Calu3 (cell line): Measurements from ENCODE around the gene CHTOP. TPM values are rescaled to one million over a fixed set of nuclear protein-coding genes. Genes with fewer than 3 reads are reported as not detected.

ENCODE experiments used
- BruUV-seq: library from RNA; stranded (reverse); fragments of 400-500 nt; replicated peaks from 2 replicates; lab custom pipeline; 2021; lab: Mats Ljungman, UMichigan
- CTCF ChIA-PET: fragments of 300-600 bp; sonication (Branson Sonifier 250); formaldehyde crosslinking; loops from one replicate; lab custom pipeline; 2022; ENCODE audit warnings: antibody characterized with exemption; lab: Charles Lee
- DNase-seq: peaks from one replicate; pipeline ENCODE4 v3.0.0; 2022
- H3K27ac Mint-ChIP-seq: one replicate; pipeline ENCODE4 v1.8.0; 2022; ENCODE audit warnings: mixed read lengths; ENCODE audit not compliant: unreplicated experiment
- H3K27me3 Mint-ChIP-seq: one replicate; pipeline ENCODE4 v1.8.0; 2022; ENCODE audit warnings: mixed read lengths; ENCODE audit not compliant: unreplicated experiment
- H3K36me3 Mint-ChIP-seq: one replicate; pipeline ENCODE4 v1.8.0; 2022; ENCODE audit warnings: mild to moderate bottlenecking, moderate library complexity, mixed read lengths; ENCODE audit not compliant: insufficient read depth, unreplicated experiment
- H3K4me1 Mint-ChIP-seq: one replicate; pipeline ENCODE4 v1.8.0; 2022; ENCODE audit warnings: mild to moderate bottlenecking, low read depth, mixed read lengths; ENCODE audit not compliant: unreplicated experiment
- H3K4me3 Mint-ChIP-seq: one replicate; pipeline ENCODE4 v1.8.0; 2022; ENCODE audit warnings: mild to moderate bottlenecking, low read depth, moderate library complexity, mixed read lengths; ENCODE audit not compliant: unreplicated experiment
- H3K9me3 Mint-ChIP-seq: one replicate; pipeline ENCODE4 v1.8.0; 2022; ENCODE audit warnings: low read depth, mixed read lengths; ENCODE audit not compliant: unreplicated experiment
- intact Hi-C: fragments of 100-400 bp; cut with micrococcal nuclease; formaldehyde crosslinking; loops from one replicate; pipeline ENCODE4 v1.10.0; 2022; ENCODE audit not compliant: unreplicated experiment
- total RNA-seq: library from RNA; stranded (reverse); gene quantifications from 2 replicates; pipeline ENCODE4 v1.2.3, GENCODE V29; 2022
- TF ChIP-seq, protein P1 (sequence below): fragments of 200-600 bp; IDR thresholded peaks from one replicate; pipeline ENCODE4 v1.8.0; 2022; ENCODE audit warnings: antibody characterized with exemption; ENCODE audit not compliant: unreplicated experiment

CHTOP gene
- total RNA-seq, 1 experiment from 2014 or later = 100 TPM

DNA sequence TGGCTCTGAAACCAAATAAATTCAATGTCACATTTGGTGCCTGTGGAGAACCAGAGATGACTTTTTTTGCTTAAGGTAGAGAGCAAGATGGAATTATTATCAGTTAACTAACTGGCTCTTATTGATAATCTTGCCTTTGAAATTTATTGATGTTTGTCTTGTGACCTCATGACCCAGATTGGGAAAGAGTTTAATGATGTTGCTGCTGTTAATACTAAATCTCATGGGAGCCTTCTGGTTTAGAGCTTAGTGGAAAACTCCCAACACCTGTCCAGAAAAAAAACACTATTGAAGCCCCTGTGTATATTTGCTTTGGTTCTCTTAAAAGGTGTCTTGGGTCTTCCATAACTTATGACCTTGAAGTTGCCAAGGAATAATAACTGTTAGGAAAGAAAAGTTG, 9.9 kb downstream of the CHTOP start:
- H3K4me1 Mint-ChIP-seq = no peaks in the 10 kb centered on the region
- no TSS peak for BruUV-seq
- DNase-seq = no peak
- H3K36me3 Mint-ChIP-seq = peaks cover 75% of the 10 kb centered on the region
- no peaks in the 10 kb centered on the region for H3K27me3 Mint-ChIP-seq
- H3K27ac Mint-ChIP-seq = no peak overlapping the region
- TF ChIP-seq, protein P1, sequence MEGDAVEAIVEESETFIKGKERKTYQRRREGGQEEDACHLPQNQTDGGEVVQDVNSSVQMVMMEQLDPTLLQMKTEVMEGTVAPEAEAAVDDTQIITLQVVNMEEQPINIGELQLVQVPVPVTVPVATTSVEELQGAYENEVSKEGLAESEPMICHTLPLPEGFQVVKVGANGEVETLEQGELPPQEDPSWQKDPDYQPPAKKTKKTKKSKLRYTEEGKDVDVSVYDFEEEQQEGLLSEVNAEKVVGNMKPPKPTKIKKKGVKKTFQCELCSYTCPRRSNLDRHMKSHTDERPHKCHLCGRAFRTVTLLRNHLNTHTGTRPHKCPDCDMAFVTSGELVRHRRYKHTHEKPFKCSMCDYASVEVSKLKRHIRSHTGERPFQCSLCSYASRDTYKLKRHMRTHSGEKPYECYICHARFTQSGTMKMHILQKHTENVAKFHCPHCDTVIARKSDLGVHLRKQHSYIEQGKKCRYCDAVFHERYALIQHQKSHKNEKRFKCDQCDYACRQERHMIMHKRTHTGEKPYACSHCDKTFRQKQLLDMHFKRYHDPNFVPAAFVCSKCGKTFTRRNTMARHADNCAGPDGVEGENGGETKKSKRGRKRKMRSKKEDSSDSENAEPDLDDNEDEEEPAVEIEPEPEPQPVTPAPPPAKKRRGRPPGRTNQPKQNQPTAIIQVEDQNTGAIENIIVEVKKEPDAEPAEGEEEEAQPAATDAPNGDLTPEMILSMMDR = no peak
- no peak overlapping the region for H3K4me3 Mint-ChIP-seq
- no peaks in the 10 kb centered on the region for H3K9me3 Mint-ChIP-seq
- CTCF ChIA-PET = interaction anchor here (0.8 to 2.0 kb wide), 3 partner anchors 9 to 16 kb away, joined by 3 to 8 read pairs (median 5); partner anchors contain the start of genes S100A1 and S100A13
- intact Hi-C loops = no loop called here

DNA sequence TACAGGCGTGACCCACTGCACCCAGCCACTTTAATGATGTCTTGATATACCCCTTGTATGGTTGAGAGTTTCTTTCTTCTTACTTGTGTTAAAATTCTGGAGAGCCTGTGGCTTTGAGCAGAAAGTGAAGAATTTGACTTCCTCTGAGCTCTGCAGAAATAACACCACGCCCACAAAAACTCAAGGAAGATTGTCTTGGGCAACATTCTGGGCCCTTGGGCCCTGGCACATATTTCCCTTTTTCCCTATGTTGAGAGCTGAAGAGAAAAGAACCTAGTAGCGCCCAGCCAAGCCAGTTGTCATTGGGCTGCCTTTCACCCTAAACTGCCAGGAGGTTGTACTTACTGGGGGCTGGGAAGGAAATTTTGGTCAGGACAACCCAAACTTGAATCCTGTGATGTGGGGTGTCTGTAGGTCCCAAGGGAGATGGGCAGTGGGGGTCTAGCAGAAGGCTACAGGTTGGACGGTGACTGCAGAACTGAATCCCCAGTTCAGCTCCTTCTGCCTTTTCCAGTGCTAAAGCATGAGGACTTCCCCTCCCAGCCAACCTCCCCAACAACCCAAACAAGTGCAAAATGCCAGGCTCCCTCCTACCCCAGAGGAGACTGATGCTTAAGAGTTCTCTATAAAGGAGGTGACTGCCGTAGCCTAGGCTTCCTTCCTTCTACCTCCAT, 12.9 kb downstream of the CHTOP start:
- Mint-ChIP-seq H3K4me1 (no peaks in the 10 kb centered on the region), H3K9me3 (no peaks in the 10 kb centered on the region), H3K27ac (peak overlapping the region; percentile 30), H3K4me3 (no peak overlapping the region), H3K36me3 (peaks cover 65% of the 10 kb centered on the region), H3K27me3 (no peaks in the 10 kb centered on the region)
- CTCF ChIA-PET = no interaction called here
- TF ChIP-seq, protein P1 = no peak
- DNase-seq = no peak
- intact Hi-C loops = no loop called here
- BruUV-seq = no TSS peak

DNA sequence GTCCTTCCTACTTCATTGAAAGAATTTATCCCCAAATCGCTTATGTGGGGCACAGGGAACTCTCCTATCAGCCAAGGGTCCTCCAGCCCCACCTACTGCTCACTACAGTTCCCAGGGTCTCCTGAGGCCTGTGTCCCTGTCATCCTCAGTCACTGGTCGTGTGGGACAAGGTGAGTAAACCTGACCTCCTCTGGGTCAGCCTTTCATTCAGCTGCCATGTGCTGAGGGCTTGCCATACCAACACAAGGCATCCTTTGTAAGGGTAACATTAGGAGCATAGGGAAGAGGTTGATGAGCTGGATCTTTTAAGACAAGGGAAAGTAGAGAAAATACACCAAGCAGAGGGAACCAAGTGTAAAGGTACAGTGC, 13.5 kb downstream of the CHTOP start:
- H3K4me1 Mint-ChIP-seq = peaks cover under 1% of the 10 kb centered on the region
- no peak overlapping the region for H3K4me3 Mint-ChIP-seq
- no TSS peak for BruUV-seq
- H3K36me3 Mint-ChIP-seq = peaks cover 65% of the 10 kb centered on the region
- peak overlapping the region; percentile 28 for H3K27ac Mint-ChIP-seq
- CTCF ChIA-PET = no interaction called here
- intact Hi-C loops = no loop called here
- no peak for DNase-seq
- no peaks in the 10 kb centered on the region for H3K9me3 Mint-ChIP-seq
- TF ChIP-seq, protein P1 = no peak
- no peaks in the 10 kb centered on the region for H3K27me3 Mint-ChIP-seq

DNA sequence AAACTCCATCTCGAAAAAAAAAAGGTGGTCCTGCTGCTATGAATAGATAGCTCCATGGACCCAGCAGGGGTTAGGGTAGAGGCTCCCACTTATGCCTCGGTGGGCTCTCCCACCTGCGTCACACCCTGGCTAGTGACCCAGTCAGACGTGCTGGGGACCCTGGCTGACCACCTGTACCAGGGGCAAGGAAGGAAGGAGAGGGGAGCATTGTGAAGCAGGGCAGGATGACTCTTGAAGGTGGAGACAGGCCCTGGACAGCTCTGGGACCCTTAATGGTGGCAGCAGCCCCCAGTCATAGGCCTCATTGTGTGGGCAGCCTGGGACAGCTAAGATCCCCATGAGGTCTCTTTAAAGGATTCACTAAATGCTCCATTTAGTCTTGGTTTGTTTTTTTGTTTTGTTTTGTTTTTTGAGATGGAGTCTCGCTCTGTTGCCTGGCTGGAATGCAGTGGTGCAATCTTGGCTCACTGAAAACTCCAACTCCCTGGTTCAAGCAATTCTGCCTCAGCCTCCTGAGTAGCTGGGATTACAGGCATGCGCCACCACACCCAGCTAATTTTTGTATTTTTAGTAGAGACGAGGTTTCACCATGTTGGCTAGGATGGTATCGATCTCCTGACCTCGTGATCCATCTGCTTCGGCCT, 14.3 kb downstream of the CHTOP start:
- H3K4me3 Mint-ChIP-seq = no peak overlapping the region

More for the DNA sequence above, 14.3 kb downstream of the CHTOP start:
- no peaks in the 10 kb centered on the region for H3K27me3 Mint-ChIP-seq
- TF ChIP-seq, protein P1 = no peak
- no peak for DNase-seq
- H3K36me3 Mint-ChIP-seq = peaks cover 62% of the 10 kb centered on the region
- peaks cover 7% of the 10 kb centered on the region for H3K4me1 Mint-ChIP-seq
- H3K27ac Mint-ChIP-seq = peak overlapping the region; percentile 28
- no peaks in the 10 kb centered on the region for H3K9me3 Mint-ChIP-seq
- intact Hi-C loops = no loop called here
- CTCF ChIA-PET = interaction anchor here (1.0 kb wide), 1 partner anchor 14 kb away, joined by 3 read pairs; the partner anchor contains the start of gene CHTOP
- no TSS peak for BruUV-seq
